ENCODE results near the gene VAMP2. TPM values are rescaled to one million over a fixed set of nuclear protein-coding genes. Genes with fewer than 3 reads are reported as not detected.

Gene VAMP2
- total RNA-seq, 1 experiment from 2014 or later: 3.2 TPM

DNA sequence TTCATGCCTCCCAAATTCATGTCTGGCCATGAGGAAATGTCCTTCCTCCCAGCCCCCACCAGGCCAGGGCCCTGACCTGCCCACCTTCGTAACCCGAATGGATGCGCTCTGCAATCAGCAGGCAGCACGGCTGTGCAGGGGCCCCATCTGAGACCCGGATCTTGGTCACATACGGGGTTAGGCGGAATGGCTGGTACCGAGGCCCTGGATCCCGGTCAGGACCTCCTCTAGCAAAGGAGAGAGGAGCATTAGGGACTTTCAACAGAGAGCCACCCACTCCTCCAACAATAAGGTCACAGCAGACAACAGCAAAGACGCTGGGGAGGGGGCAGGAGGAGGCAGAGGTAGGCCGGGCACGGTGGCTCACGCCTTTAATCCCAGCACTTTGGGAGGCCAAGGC, 14.2 kb downstream of the VAMP2 start:
- DNase-seq (ENCODE audit: low read depth, low spot score): no peak
- in situ Hi-C loops (cut with HindIII; ENCODE audit: low pct_unique_long_range_greater_than_20kb, low sequenced_read_pairs): no loop called here

DNA sequence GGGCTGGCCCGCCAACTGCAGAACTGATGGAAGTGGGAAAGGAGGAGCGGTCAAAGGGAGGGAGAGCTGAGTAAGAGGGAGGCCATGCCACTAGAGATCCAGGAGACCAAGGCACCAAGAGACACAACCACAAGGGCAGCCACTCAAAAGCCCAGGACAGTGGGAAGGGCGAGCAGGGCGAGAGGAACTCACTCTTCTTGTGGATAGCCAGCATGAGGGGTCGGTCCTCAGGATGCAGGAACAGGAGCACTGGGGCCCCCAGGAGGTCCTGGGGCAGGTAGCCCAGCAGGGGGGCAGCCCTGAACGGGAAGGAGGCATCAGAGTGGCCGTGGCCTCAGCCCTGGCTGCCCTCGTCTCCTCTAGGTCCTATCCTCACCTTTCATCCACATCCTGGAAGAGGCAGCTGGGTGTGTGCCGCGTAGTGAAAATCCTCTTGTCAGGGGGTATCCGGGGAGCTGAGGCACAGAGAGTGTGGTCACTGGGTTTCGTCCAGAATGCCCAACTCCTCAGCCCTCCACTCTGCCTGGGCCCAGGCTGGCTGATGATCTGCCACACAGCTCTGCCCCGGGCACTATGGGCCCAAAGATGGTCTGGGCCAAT, 14.8 kb downstream of the VAMP2 start:
- in situ Hi-C loops (cut with HindIII; ENCODE audit: low pct_unique_long_range_greater_than_20kb, low sequenced_read_pairs): no loop called here
- DNase-seq (ENCODE audit: low read depth, low spot score): no peak

DNA sequence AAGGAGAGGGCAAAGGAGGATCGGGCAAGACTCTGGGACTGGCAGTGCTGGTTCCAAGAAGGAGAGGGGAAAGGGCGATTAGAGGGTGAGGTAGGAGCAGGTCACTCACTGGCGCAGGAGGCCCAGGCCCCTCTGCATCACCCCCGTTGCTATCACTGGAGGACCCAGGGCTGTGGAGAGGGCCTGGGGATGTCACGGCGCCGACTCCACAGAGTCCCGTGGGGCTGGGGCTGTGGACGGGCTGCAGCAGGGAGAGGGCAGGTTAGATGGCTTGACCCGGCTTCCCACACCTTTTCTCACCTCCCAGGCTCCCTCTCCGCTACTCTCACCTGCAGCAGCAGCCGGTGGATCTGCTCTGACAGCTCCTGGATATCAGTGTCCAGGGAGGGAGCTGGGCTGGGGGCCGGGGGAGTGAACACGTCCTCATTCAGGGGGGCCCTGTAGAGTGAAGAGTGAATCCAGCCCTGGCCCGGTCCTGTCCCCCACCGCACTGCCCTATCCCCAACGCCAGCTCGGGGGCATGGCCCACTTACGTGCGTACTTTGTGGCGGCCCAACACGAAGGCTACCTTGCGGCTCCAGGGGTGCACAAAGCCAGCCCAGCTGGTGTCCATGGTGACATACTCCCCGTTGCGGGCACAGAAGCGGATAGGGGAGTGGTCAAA, 15.5 kb downstream of the VAMP2 start:
- in situ Hi-C loops (cut with HindIII; ENCODE audit: low pct_unique_long_range_greater_than_20kb, low sequenced_read_pairs): no loop called here
- no peak for DNase-seq (ENCODE audit: low read depth, low spot score)

DNA sequence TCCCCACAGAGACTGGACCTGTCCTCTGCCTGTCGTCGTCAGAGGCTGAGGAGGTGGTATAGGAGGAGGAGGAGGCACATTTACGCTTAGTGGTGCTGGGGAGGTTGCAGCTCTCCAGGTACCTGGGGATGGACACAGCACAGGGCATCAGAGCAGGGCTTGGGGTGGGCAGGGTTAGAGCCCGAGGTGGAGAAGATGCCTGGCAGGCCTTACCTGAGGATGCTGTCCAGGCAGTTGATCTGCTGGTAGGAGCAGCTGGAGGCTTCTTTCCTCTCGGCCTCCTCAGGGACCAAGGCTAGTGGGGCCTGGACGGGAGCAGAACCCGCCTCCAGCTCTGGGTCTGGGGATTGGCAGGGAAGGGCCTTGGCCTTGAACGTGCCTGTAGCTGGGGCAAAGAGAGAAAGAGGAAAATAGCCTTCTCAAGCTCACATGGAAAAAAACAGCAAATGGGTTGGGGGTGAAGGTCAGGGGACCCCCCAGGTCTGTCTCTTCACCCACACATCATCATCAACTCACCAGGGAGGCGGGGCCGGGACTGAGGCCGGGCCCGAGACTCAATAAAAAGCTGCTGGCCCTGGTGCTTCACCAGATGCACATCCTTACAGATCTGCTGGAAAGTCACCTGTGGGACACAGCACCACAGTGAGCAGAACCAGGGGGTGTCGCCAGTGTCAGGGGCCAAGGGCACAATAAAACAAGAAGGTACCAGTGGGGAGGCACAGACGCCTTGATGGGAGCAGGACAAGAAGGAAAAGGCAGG, 16.2 kb downstream of the VAMP2 start:
- no peak for DNase-seq (ENCODE audit: low read depth, low spot score)
- in situ Hi-C loops (cut with HindIII; ENCODE audit: low pct_unique_long_range_greater_than_20kb, low sequenced_read_pairs): no loop called here

DNA sequence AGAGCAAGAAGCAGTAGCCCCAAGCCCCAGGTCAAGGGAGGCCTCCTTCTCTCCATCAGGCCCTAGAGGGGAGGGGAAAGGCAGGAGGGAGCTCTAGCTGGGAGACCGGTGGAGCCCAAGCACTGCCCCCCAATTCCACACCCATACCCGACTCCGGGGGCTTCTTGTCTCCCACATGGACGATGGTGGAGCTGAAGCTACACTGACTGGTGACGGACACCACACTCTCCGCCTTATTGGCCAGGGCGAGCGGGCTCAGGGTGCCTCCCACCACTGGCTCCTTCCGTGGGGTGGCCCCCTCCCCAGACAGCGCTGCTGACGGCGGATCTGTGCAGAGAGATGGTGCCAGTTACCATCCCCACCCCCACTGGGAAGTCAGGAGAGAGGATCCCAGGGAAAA, 16.9 kb downstream of the VAMP2 start:
- DNase-seq (ENCODE audit: low read depth, low spot score): no peak
- in situ Hi-C loops (cut with HindIII; ENCODE audit: low pct_unique_long_range_greater_than_20kb, low sequenced_read_pairs): no loop called here

DNA sequence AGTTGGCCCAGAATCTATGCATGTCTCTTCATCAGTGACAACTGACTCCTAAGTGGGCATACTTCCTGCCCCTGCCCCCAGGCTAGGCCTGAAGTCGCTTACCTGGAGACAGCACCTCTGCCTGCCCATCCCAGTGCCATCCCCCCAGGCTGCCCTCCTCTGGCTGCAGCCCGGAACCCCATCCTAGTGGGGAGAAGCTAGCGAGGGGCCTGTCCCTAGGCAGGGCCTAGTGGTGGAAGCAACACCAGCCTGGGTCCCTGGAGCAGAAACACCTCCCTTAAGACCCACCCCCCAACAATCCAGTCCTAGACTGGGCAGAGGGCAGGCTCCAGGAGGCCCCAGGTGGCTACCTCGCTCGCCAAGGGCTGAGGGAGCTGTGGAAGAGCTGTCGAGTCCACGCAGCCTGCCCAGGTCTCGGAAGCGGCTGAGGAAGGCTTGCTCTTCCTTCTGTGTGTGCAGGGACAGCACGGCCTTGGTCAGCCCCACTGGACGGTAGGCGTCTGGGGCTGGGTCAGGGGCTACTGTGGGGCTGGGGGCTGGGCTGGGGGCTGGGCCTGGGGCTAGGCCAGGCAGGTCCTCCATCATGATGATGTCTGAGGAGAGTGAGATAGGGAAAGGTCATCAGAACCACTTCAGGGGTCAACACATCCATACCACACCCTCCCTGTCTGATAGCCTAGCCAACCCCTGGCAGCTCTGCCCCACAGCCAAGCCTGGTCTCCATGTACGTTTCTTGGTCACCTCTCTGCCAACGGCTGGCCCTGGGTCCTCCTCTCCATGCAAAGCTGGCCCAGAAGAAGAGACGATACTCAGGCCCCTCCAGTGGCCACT, 18.1 kb downstream of the VAMP2 start:
- no peak for DNase-seq (ENCODE audit: low read depth, low spot score)
- in situ Hi-C loops (cut with HindIII; ENCODE audit: low pct_unique_long_range_greater_than_20kb, low sequenced_read_pairs): no loop called here

DNA sequence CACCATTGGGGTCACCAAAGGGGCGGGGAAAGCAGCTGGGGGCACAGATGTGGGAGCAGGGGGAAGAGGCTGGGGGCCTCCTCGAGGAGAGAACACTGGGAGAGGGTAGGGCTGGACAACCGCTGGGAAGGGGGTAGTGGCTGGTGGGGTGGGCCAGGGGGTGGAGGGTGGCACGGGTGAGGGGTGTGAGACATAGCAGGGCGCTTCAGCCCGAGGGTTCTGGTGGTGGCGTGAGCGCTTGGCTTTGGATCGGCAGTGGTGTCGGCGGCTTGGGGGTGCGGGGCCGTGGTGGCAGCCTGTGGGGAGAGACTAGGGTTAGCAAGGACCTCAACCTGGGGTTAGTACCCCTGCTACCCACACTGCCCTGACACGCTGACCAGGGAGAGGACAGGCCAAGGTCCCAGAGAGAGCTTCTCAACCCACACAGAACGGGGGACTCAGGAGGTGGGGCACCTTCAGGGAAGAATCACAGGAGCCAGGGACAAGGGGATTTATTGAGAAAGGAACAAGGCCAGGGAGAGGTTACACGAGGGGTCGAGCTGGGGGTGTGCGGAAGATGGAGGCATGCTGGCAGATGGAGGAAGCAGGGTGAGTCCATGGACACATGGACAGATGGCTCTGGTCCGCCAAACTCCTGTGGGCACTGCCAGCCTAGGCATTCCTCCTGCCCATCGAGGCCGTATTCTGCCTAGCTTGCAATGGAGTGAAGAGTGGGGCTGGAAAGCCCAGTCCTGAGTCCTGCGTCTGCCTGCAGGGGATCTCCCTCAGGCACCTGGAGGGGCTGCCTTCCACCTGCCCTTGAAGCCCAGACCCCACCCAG, 19.0 kb downstream of the VAMP2 start:
- in situ Hi-C loops (cut with HindIII; ENCODE audit: low pct_unique_long_range_greater_than_20kb, low sequenced_read_pairs): no loop called here
- DNase-seq (ENCODE audit: low read depth, low spot score): no peak

DNA sequence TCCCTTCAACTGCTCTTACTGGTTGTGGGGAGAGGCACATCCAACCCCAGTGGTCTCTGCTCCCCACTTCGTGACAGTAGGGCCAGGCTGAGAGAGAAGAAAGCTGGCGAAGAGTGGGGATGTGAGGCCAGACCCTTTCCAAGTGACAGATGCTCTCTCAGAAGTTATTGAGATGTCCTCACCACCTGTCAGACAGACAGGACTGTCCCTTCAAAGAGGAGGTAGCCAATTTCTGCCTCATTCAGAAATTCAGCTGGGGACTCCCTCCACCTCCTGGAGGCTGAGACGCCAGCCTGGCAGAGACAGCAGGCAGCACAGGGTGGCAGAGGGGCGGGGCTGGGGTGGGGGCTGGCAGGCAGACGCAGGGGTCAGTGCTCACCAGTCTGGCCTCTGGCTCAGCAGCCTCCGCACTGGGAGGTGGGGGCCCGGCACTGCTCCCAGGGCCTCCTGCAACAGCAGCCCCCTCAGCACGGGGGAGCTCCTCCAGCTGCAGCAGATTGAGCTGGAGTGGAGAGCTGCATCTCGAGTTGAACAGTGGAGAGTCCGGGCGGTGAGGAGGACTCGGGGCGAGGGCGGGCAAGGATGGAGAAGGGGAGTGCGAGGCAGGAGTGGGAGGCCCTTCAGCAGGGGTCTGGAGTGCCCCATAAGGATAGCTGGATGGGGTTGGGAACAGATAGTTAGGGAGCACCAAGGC, 19.7 kb downstream of the VAMP2 start:
- in situ Hi-C loops (cut with HindIII; ENCODE audit: low pct_unique_long_range_greater_than_20kb, low sequenced_read_pairs): no loop called here
- no peak for DNase-seq (ENCODE audit: low read depth, low spot score)

DNA sequence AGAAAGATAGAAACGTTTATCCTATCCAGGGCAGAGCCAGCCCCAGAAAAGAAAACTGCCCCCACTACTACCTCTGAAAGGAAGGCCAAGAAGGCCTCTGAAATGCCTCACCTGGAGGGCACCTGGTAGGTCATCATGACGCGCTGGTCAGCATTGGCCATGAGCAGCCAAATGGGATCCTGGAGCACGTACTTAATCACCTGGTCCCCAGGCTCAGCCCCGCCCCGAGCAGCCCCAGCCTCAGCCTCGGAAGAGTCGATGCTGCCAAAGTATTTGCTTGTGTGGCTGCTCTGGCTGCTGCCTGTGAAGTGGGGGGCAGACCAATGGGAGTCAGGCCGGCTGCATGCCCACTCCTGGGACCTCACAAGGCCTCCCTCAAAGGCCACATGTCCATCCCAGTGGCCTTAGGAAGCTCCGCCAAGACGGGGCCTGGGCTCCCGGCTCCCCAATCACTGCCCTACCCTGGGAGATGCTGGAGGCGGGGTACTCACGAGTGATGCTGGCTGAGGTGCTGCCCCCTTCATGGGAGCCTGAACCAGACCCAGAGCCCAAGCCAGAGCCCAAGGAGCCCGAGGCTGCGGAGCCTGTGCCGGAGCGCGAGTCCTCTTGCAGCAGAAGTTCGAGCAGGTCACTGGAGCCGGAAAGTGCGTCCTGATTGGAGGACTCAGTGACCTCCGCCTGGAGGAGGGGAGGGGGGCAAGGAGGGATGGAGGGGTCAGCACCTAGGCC, 20.4 kb downstream of the VAMP2 start:
- no peak for DNase-seq (ENCODE audit: low read depth, low spot score)
- in situ Hi-C loops (cut with HindIII; ENCODE audit: low pct_unique_long_range_greater_than_20kb, low sequenced_read_pairs): no loop called here

DNA sequence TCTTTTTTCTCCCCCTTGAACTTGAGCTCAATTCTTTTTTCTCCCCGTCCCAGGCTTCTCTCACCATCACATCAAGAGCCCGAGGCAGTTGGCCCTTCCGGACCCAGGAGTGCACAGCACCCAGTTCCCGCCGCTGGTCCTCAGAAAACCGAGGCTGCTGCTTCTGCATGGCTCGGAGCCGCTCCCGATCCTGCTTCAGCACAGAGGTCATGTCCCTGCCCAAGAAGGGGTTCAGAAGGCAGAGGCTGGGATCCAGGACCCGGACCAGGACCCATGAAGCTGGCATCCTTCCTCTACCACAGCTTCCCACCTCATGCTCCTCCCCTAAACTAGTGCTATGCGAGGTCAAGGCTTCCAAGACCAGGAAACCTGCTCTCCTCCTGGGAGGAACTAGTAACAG, 21.0 kb downstream of the VAMP2 start:
- DNase-seq (ENCODE audit: low read depth, low spot score): no peak
- in situ Hi-C loops (cut with HindIII; ENCODE audit: low pct_unique_long_range_greater_than_20kb, low sequenced_read_pairs): no loop called here

DNA sequence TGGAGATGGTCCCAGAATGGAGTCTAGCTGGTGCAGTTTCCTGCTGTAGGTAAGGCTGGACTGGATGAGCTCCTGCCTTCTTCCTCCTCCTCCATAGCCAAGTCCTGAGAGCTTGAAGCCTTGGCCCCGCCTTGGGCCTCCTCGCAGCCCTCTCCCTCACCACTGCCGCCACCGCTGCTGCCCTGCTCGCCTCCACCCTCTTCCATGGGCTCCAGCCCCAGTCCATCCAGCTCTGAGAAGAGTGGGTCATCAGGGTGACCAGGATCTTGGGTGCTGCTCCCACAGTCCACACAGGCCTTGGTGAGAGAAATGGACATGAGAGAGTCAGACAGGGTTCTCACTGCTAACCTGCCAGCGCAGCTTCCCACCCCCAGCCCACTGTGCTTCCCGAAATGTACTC, 21.7 kb downstream of the VAMP2 start:
- in situ Hi-C loops (cut with HindIII; ENCODE audit: low pct_unique_long_range_greater_than_20kb, low sequenced_read_pairs): no loop called here
- DNase-seq (ENCODE audit: low read depth, low spot score): no peak

DNA sequence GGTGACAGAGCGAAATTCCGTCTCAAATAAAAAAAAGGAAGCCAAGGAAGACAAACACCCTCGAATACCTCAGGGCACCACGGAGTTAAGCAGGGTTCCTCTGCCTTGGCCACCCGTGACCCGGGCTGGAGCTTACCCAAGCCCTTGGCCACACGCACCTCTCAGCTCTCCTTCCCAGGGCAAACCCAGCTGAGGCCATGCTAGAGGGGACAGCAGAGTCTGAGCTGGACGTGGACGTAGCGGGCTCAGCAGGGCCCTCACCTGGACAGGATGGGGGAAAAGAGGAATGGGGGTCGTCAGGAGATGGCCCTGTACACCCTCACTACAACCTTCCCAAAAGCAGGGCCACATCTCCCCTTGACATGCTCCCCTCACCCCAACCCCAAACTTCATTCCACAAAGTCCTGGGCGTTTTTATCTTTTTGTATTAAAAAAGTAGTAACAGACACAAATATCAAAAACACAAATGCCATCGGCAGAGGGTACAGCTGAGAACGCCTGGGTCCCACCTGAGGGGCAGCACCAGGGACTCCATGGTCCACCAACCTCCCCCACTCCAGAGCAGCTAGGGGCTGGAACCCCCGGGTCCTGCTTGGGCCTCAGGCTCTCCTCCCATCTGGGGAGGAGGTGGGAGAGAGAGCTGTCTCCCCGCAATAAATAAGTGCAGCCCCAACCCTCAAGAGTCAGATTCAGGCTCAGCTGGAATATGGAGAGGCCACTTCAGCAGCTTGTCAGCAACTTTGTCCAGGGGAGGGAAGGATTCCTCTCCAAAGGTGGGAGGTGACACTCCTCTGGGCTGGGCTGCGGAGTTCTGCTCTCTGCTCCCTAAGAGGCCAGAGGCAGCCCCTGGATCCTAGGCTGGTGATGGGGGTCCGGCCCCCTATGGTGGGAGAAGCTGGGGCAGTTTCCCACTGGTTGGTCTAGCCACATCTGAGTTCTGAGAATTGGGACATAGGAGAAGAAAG, 22.4 kb downstream of the VAMP2 start:
- no peak for DNase-seq (ENCODE audit: low read depth, low spot score)
- in situ Hi-C loops (cut with HindIII; ENCODE audit: low pct_unique_long_range_greater_than_20kb, low sequenced_read_pairs): no loop called here

DNA sequence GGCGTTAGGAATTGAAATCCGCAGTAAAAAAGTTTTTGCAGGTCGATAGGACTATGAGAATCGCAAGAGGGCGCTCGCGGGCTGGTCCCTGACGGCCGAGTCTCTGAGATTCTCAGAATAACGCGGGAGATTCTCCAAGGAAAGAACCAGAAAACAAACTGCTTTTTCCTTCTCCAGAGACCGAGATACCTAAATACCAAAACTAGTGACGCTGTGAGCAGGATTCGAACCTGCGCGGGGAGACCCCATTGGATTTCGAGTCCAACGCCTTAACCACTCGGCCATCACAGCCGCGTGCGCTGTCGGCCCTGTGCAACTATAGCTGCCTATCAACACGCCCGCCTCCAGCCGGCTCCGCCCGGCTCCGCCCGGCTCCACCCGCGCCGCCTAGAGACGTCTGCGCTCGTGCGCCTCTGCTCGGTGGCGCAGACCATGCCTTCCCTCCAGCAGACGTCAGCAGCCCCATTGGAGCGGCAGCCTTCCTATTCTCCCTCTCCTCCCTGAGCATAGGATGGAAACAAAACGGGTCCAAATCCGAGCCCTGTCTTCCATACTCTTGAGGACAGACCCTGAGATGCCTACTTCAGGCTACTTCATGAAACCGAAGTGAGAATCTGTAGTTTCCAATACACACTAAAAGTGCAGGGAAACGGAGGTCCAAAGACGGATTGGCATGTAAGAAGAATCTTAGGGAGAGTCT, 23.9 kb downstream of the VAMP2 start:
- in situ Hi-C loops (cut with HindIII; ENCODE audit: low pct_unique_long_range_greater_than_20kb, low sequenced_read_pairs): no loop called here
- DNase-seq (ENCODE audit: low read depth, low spot score): peak; percentile 99

DNA sequence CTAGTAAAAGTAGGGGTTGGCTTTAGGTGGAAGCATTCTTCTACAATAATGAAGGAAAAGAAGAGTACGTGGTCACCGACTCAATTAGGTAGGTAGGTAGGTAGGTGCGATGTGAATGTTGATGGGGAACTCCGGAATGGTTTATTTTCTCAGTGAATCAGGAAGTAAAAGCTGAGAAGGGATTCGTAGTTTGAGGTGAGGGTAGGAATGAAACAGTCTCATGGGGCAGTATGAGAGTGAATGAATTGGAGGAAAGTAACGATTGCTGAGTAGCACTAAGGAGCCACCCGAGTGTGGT, 24.4 kb downstream of the VAMP2 start:
- in situ Hi-C loops (cut with HindIII; ENCODE audit: low pct_unique_long_range_greater_than_20kb, low sequenced_read_pairs): no loop called here
- no peak for DNase-seq (ENCODE audit: low read depth, low spot score)
